ENCODE data around the gene BTBD7. TPM values are rescaled to one million over a fixed set of nuclear protein-coding genes. Genes with fewer than 3 reads are reported as not detected.
A peak's percentile ranks its signal among the peaks of the same experiment; 100 is the strongest.

The BTBD7 gene
- total and polyA plus RNA-seq, 2 experiments from 2014 or later, result 24.4 to 32.8 TPM

GRCh38 chr14:93318927-93319326 lies 13.9 kb downstream of the BTBD7 start:
- H3K27ac ChIP-seq (ENCODE audit: low read depth), result peak overlapping the region; percentile 28; the same call in 1 of the 2 replicates
- H4K20me1 ChIP-seq (replicated peaks; ENCODE audit: insufficient read depth), result peaks cover 12% of the 10 kb centered on the region
- H3K27me3 ChIP-seq (ENCODE audit: insufficient read depth), result no peaks in the 10 kb centered on the region
- ATAC-seq (peak; percentile 49; the same call in 2 of the 3 replicates), DNase-seq (ENCODE audit: low spot score) (no peak)
- Mint-ChIP-seq H3K9me3 (no peaks in the 10 kb centered on the region), H3K4me1 (peaks cover 30% of the 10 kb centered on the region), H3K36me3 (ENCODE audit: low read depth) (peaks cover 4% of the 10 kb centered on the region; the same call in 2 of the 3 replicates), H3K27ac (peak overlapping the region; percentile 68), H3K4me3 (no peak overlapping the region), H3K27me3 (ENCODE audit: insufficient read depth, low read depth, poor library complexity) (peaks cover 4% of the 10 kb centered on the region)
- peak overlapping the region; percentile 18; the same call in 1 of the 2 replicates for H3K4me2 ChIP-seq
- H3K36me3 ChIP-seq (ENCODE audit: insufficient read depth), result no peaks in the 10 kb centered on the region; the same call in 1 of the 2 replicates
- H3F3A ChIP-seq (replicated peaks; ENCODE audit: low read depth), result no peaks in the 10 kb centered on the region
- peaks cover 100% of the 10 kb centered on the region for H3K79me2 ChIP-seq (replicated peaks; ENCODE audit: insufficient read depth)
- peaks cover 24% of the 10 kb centered on the region for H3K4me1 ChIP-seq (ENCODE audit: insufficient read depth)
- no peak overlapping the region for H2AFZ ChIP-seq
- peak overlapping the region; percentile 12; the same call in 1 of the 2 replicates for H3K4me3 ChIP-seq
- TF ChIP-seq CREB1 (CRISPR knock-in tag; IDR thresholded peaks at IDR 0.05; ENCODE audit: low read depth) (no peak), EZH2phosphoT487 (IDR thresholded peaks at IDR 0.05; ENCODE audit: unreplicated experiment) (no peak)
- TF ChIP-seq, protein P1, sequence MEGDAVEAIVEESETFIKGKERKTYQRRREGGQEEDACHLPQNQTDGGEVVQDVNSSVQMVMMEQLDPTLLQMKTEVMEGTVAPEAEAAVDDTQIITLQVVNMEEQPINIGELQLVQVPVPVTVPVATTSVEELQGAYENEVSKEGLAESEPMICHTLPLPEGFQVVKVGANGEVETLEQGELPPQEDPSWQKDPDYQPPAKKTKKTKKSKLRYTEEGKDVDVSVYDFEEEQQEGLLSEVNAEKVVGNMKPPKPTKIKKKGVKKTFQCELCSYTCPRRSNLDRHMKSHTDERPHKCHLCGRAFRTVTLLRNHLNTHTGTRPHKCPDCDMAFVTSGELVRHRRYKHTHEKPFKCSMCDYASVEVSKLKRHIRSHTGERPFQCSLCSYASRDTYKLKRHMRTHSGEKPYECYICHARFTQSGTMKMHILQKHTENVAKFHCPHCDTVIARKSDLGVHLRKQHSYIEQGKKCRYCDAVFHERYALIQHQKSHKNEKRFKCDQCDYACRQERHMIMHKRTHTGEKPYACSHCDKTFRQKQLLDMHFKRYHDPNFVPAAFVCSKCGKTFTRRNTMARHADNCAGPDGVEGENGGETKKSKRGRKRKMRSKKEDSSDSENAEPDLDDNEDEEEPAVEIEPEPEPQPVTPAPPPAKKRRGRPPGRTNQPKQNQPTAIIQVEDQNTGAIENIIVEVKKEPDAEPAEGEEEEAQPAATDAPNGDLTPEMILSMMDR (conservative IDR thresholded peaks at IDR 0.05; ENCODE audit: low read depth in 2 of 2), result no peak
- TF ChIP-seq, protein P2, sequence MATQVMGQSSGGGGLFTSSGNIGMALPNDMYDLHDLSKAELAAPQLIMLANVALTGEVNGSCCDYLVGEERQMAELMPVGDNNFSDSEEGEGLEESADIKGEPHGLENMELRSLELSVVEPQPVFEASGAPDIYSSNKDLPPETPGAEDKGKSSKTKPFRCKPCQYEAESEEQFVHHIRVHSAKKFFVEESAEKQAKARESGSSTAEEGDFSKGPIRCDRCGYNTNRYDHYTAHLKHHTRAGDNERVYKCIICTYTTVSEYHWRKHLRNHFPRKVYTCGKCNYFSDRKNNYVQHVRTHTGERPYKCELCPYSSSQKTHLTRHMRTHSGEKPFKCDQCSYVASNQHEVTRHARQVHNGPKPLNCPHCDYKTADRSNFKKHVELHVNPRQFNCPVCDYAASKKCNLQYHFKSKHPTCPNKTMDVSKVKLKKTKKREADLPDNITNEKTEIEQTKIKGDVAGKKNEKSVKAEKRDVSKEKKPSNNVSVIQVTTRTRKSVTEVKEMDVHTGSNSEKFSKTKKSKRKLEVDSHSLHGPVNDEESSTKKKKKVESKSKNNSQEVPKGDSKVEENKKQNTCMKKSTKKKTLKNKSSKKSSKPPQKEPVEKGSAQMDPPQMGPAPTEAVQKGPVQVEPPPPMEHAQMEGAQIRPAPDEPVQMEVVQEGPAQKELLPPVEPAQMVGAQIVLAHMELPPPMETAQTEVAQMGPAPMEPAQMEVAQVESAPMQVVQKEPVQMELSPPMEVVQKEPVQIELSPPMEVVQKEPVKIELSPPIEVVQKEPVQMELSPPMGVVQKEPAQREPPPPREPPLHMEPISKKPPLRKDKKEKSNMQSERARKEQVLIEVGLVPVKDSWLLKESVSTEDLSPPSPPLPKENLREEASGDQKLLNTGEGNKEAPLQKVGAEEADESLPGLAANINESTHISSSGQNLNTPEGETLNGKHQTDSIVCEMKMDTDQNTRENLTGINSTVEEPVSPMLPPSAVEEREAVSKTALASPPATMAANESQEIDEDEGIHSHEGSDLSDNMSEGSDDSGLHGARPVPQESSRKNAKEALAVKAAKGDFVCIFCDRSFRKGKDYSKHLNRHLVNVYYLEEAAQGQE (IDR thresholded peaks at IDR 0.05; ENCODE audit: unreplicated experiment), result no peak
- no peaks in the 10 kb centered on the region for H3K9me2 ChIP-seq (ENCODE audit: insufficient read depth)

GRCh38 chr14:93317875-93318807 lies 14.7 kb downstream of the BTBD7 start:
- peak overlapping the region; percentile 28; the same call in 1 of the 2 replicates for H3K27ac ChIP-seq (ENCODE audit: low read depth)
- H3K27me3 Mint-ChIP-seq (ENCODE audit: insufficient read depth, low read depth, poor library complexity), result peaks cover 4% of the 10 kb centered on the region
- H3K4me3 ChIP-seq, result peak overlapping the region; percentile 12; the same call in 1 of the 2 replicates
- ATAC-seq, result no peak
- H3K4me2 ChIP-seq, result peak overlapping the region; percentile 18
- no peaks in the 10 kb centered on the region for H3F3A ChIP-seq (replicated peaks; ENCODE audit: low read depth)
- no peak overlapping the region for H3K4me3 Mint-ChIP-seq
- peaks cover 4% of the 10 kb centered on the region; the same call in 2 of the 3 replicates for H3K36me3 Mint-ChIP-seq (ENCODE audit: low read depth)
- no peak overlapping the region for H2AFZ ChIP-seq
- H3K79me2 ChIP-seq (replicated peaks; ENCODE audit: insufficient read depth), result peaks cover 100% of the 10 kb centered on the region
- H3K36me3 ChIP-seq (ENCODE audit: insufficient read depth), result no peaks in the 10 kb centered on the region; the same call in 1 of the 2 replicates
- peaks cover 17% of the 10 kb centered on the region for H4K20me1 ChIP-seq (replicated peaks; ENCODE audit: insufficient read depth)
- DNase-seq (ENCODE audit: low spot score), result no peak
- no peaks in the 10 kb centered on the region for H3K9me3 Mint-ChIP-seq
- peak overlapping the region; percentile 89 for H3K27ac Mint-ChIP-seq
- H3K27me3 ChIP-seq (ENCODE audit: insufficient read depth), result no peaks in the 10 kb centered on the region
- H3K4me1 Mint-ChIP-seq, result peaks cover 30% of the 10 kb centered on the region
- H3K4me1 ChIP-seq (ENCODE audit: insufficient read depth), result peaks cover 24% of the 10 kb centered on the region
- H3K9me2 ChIP-seq (ENCODE audit: insufficient read depth), result no peaks in the 10 kb centered on the region
- TF ChIP-seq EZH2 (IDR thresholded peaks at IDR 0.05; ENCODE audit: low read depth, unreplicated experiment) (no peak), ETS1 (IDR thresholded peaks at IDR 0.05) (no peak), ZNF331 (CRISPR knock-in tag; IDR thresholded peaks at IDR 0.05; ENCODE audit: low read depth) (no peak), ZNF114 (CRISPR knock-in tag; IDR thresholded peaks at IDR 0.05) (no peak), STAT1 (IDR thresholded peaks at IDR 0.05; ENCODE audit: unreplicated experiment) (no peak), CREB1 (CRISPR knock-in tag; IDR thresholded peaks at IDR 0.05; ENCODE audit: low read depth) (no peak), POLR2AphosphoS5 (IDR thresholded peaks at IDR 0.05; ENCODE audit: low read depth) (no peak)
- TF ChIP-seq, protein P2 (IDR thresholded peaks at IDR 0.05; ENCODE audit: unreplicated experiment), result no peak

All from GM23338 (cell line).